Measurements from ENCODE around the gene STK24.

The STK24 gene

DNA sequence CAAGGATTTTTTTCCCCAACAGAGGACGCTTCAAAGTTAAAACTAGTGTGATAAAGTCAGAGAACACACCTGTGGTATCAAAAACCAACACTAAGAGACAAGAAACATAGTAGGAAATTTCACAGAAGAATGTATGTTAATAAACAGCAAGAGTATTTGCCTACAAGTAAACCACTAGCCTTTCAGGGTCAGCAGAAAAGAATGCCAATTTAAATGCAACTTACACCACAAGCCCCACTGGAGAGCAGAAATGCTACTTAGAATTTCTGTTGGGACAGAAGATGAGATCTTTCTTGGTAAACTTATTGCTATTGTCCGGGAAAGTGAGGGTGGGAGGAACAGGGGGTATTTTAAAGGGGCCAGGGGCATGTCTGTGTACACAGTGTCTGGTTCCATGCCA lies 68.6 kb downstream of the STK24 start:
- no peak for DNase-seq

- peak; percentile 61 for DNase-seq
Observed at GRCh38 chr13:98507282-98507797, 69.6 kb downstream of the STK24 start.

GRCh38 chr13:98506728-98507230 lies 70.1 kb downstream of the STK24 start:
- no peak for DNase-seq

- no peak for DNase-seq
Observed at GRCh38 chr13:98506322-98506721, 70.6 kb downstream of the STK24 start.

- no peak for DNase-seq
Observed at GRCh38 chr13:98505217-98505616, 71.7 kb downstream of the STK24 start.

DNA sequence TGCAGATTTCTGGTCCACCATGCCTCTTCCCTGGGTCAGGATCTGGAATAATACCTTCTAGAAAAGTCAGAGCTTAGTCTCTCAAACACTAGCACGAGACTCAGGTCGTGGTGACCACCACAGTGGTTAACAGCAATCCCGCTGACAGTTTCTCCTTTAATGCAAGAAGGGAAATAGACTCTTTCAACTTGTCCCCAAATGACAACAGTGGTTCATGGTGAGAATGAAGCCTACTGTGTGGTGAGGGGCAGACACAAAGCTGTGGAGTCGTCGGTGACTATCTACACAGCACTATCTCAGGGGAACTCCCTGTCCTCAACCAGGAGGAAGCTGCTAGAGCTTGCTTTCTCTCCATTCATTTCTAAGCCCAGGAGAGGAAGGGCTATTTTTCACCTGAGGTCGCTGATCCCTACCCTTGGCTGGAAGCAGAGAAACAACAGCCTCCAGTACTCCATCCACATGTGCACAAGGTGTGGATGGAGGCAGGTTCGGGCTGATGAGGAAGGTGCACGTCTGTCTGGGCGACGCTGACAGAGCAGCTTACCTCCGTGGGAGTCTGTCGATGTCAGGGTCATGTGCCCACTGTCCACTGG lies 72.4 kb downstream of the STK24 start:
- DNase-seq: no peak

- no peak for DNase-seq
Observed at GRCh38 chr13:98504029-98504351, 72.9 kb downstream of the STK24 start.

DNA sequence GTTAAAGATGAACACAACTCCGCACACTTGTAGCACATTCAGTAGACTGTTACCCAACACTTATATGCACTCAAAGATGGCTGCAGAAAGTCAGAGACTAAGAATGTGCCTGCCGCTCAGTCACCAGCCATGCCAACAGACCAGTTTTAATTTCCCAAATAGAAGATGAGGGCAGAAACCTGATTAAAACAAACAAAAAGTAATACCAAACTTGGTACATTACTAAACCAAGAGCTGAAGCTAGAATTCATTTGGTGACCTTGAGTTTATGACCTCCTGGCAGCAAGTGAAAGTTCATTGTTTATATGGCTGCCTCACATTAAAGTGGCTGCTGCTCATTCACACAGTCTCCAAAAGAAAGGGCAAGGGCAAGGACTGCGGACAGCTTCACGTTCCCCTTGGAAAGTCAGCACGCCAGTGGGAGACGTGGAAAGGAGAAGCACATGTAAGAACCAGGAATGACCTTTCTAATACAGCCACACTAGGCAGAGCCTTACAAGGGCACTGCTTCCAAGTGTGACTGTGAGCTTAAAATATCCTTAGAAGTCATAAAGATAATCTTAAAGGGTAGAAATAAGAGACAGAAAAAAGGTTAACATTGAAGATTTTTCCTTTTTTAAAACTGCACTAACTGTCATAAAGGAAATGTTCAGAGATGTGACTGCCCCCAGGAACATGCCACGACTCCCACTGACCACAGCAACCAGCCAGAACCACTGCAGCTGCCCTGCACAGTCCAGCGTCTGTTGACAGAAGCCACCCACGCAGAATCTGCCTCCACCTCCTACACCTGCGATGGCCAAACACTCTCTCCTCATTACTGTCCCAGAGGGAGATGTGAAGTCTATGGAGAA lies 73.5 kb downstream of the STK24 start:
- DNase-seq: no peak

DNA sequence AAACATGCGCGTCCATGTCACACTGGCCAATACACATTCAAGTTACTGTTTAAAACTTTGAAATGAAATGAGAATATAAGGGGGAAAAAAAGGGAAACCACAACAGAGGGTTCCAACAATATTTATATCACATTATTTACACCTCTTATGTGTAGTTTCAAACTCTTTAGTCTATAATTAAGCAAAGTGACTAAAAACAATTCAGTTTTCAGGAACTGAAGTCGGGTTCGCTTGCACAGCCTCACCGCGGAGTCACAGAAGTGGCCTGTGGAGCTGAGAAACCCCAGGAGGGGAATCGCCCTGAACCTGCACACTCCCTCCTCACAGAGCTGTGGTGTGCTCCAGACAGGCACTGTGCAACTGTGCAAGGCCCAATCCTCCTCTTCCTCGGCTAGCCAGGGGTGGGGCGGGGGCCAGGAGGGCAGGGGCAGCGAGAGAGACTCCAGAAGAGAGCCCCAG lies 75.9 kb downstream of the STK24 start:
- DNase-seq: no peak

DNA sequence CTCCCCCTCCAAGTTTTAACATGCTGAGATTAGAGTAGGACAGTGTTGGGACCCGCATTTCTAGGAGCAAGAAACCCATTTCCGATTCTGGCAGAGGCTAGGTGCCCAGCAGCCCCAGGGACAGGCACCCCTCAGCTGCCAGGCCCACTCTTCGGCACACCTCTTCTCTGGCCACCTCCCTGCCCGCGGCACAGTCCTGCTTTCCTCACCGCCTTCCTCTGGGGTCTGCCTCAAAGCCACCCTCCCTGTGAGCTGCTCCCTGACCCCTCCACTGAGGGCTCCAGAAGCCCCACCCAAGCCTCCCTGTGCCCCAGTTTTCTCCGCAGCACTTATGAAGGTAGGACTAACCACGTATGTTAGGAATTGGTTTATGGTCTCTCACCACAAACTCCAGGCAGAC lies 79.9 kb downstream of the STK24 start:
- DNase-seq: no peak

- DNase-seq: no peak
Observed at GRCh38 chr13:98496479-98496791, 80.5 kb downstream of the STK24 start.

DNA sequence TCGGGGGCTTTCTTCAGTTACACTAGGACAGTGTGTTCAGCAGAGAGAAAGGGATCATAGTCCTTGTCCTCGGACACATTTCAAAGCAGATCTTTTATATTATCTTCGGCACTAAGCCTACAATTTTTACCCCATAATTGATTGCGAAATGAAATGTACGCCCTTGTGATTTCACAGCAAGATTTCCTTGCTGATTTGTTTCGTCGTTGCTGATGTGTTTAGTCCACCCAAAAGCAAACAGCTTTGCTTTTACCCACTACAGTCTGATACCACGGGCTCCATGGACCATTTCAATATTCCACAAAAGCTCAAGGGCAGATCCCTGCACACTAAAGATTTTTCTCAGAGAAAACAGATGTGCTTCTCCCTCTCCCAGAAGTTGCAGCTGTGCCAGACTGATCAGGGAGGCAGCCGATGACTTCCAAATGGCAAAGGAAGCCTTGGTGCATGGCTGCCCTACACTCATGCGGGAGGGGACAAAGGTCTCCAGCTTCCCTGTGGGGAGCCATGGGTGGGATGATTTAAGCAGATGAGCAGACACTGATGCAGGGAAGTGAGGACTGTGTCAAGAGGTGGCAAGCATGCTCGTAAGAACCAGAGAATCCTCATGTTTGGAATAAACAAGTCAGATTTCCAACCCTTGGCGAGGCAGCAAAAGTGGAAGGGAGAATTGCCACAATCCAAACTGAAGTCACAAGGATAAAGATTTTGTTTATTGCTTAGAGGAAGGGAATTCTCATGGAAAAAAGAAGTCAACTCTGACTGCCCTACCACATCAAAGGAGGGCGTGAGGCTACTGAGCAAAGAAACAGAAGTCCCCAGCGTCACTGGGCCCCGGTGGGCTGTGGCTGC lies 81.1 kb downstream of the STK24 start:
- no peak for DNase-seq

GRCh38 chr13:98494769-98495168 lies 82.1 kb downstream of the STK24 start:
- DNase-seq: no peak

- DNase-seq: no peak
Observed at GRCh38 chr13:98493042-98493712, 83.7 kb downstream of the STK24 start.

GRCh38 chr13:98492335-98493041 lies 84.4 kb downstream of the STK24 start:
- DNase-seq: no peak

DNA sequence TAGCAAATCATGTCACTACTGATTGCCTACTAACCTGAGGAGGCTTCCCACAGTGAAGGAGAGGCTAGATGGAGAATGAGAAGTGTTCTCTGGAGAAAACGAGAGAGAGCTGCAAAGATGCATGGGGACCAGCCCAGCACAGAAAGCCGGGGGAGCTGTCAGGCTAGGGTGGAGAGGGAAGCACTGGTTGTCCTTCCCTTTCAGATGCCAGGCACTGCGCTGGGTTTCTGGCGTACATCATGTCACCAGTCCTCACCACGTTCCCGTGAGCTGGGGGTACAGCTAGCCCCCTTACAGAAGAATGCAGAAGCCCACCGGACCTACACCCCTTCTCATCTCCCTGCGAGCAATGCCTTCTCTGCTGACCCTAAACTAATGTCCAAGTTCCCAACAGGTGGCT lies 86.0 kb downstream of the STK24 start:
- no peak for DNase-seq

- no peak for DNase-seq
Observed at GRCh38 chr13:98490195-98490836, 86.6 kb downstream of the STK24 start.

DNA sequence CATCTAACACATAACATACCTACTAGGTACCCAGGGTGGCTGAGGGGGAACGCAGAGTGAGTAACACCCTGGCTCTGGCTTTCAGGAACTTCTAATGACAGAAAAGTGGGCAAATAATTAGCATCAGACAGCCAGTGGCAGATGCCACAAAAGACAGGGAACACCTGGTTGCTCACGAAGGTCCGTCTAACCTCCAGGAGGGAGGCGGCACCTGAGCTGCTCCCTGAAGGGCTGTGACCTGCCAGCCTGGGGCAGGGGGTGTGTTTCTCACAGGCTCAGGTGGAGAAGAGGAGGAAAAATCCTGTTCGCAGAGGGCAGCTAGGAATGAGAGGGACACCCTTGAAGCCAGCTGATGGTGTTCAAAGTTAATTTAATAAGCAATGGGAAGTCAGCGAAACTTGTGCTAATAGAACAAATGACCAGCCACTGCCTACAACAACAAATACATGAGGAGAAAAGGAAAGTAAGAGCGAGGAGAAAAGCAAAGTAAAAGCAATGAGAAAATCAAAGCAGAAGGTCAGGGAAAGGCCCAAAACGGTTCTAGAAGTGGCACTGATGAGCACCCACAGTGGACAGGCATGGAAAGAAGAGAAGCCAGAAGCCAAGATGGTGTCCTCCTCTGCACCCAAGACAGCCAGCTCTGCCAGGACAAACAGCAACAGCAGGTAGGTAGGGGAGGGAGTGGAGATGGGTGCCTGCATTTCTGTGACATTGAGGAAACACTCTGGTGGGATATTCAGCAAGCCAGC lies 87.3 kb downstream of the STK24 start:
- DNase-seq: no peak

DNA sequence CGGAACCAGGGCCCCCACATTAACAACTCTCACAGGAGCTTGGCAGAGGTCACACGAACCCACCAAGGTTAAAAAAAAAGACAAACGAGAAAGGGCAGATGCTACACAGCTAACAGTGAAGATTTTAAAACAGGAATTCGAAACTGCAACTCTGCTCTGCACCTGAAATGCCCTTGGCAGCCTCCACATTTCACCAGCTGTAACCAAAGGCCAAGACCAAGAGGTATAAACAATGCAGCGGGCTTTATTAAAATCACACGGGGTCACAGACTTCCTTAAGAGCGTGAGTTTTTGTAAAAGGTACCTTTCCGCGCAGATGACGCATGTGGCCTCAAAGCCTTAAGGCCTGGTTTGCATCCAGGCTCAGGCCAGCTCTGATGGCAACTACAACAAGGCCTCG lies 88.2 kb downstream of the STK24 start:
- no peak for DNase-seq

DNA sequence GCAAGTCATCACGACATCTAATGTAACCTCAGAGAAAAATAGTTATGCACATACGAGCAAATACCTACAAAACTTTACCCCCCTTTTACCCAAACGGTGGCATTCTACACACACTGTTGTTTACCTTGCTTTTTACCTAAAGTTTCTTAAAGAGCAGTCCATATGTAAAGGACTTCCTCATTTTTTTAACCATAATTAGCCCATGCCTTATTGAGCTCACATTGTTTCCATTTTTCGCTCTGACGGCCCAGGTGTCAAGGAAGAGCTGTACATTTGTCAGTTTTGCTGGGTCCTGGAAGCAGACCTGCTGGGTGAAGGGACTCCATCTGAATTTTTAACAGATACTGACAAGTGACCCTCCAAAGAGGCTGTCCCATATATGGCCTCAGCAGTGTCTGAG lies 89.4 kb downstream of the STK24 start:
- no peak for DNase-seq

- no peak for DNase-seq
Observed at GRCh38 chr13:98487016-98487415, 89.9 kb downstream of the STK24 start.
